Esophagus squamous epithelium (tissue), 5 donors: ENCODE results near the gene SNAP25. TPM values are rescaled to one million over a fixed set of nuclear protein-coding genes. Genes with fewer than 3 reads are reported as not detected.

ENCODE experiments used
- DNase-seq: peaks from one replicate; lab custom pipeline; 2025; lab: John Stamatoyannopoulos, UW
- H3K27ac ChIP-seq, 4 donors: fragments of 200-600 bp; sonication (generic); one replicate each; pipeline ENCODE4 v1.5.1; 2016 to 2019; ENCODE audit warnings: mild to moderate bottlenecking in 1 of 4
- H3K27me3 ChIP-seq, 4 donors: fragments of 200-600 bp; sonication (generic); 1 replicate in 3 of 4; 2 replicates in 1 of 4; pipeline versions ENCODE4 v1.5.1 to v1.6.0; 2017 to 2021; ENCODE audit warnings: antibody characterized with exemption in 1 of 4
- H3K36me3 ChIP-seq, 3 donors: fragments of 200-600 bp; sonication (generic); one replicate each; pipeline ENCODE4 v1.5.1; 2016 to 2019
- H3K4me1 ChIP-seq, 3 donors: fragments of 200-600 bp; sonication (generic); one replicate each; pipeline ENCODE4 v1.5.1; 2017 to 2019
- H3K4me3 ChIP-seq, 4 donors: fragments of 200-600 bp; sonication (generic); 1 replicate in 3 of 4; 2 replicates in 1 of 4; pipeline ENCODE4 v1.5.1; 2016 to 2019; ENCODE audit warnings: mild to moderate bottlenecking in 2 of 4, moderate library complexity in 1 of 4
- H3K9me3 ChIP-seq, 3 donors: fragments of 200-600 bp; sonication (generic); one replicate each; pipeline ENCODE4 v1.5.1; 2016 to 2019
- POLR2A ChIP-seq, 4 donors: fragments of 450-650 bp; IDR thresholded peaks; one replicate each; pipeline ENCODE4 v1.6.1; 2017; ENCODE audit warnings: antibody characterized with exemption in 4 of 4, mild to moderate bottlenecking in 4 of 4, moderate library complexity in 3 of 4
- WGBS, 2 donors: methylation state at CpG; one replicate each; pipeline ENCODE4 v1.1.5; 2018; 5-methylcytosine and 5-hydroxymethylcytosine counted together
- intact Hi-C: fragments of 100-400 bp; cut with DNase I; formaldehyde crosslinking; loops from one replicate; pipeline ENCODE4 v1.15.0; 2022
- total RNA-seq, 4 donors: library from RNA; depleted of rRNA; stranded (reverse); fragments of >200 nt; gene quantifications; one replicate each; pipeline ENCODE4 v1.1.0, GENCODE V29; 2016
- TF ChIP-seq, protein P1 (sequence below), 6 experiments: fragments of 450-650 bp in 4 of 6; fragments of 200-600 bp in 2 of 6; sonication (generic) in 2 of 6; IDR thresholded peaks; one replicate each; pipeline ENCODE4 v1.5.1; 2016 to 2019; ENCODE audit warnings: antibody characterized with exemption in 6 of 6, mild to moderate bottlenecking in 4 of 6, moderate library complexity in 4 of 6
- donor health status: DM: yes; HTN: yes; CAD: no.

SNAP25 gene
- total RNA-seq, 4 donors from 2014 or later, result 0.13 to 0.57 (median 0.15) TPM; not detected in 1

DNA sequence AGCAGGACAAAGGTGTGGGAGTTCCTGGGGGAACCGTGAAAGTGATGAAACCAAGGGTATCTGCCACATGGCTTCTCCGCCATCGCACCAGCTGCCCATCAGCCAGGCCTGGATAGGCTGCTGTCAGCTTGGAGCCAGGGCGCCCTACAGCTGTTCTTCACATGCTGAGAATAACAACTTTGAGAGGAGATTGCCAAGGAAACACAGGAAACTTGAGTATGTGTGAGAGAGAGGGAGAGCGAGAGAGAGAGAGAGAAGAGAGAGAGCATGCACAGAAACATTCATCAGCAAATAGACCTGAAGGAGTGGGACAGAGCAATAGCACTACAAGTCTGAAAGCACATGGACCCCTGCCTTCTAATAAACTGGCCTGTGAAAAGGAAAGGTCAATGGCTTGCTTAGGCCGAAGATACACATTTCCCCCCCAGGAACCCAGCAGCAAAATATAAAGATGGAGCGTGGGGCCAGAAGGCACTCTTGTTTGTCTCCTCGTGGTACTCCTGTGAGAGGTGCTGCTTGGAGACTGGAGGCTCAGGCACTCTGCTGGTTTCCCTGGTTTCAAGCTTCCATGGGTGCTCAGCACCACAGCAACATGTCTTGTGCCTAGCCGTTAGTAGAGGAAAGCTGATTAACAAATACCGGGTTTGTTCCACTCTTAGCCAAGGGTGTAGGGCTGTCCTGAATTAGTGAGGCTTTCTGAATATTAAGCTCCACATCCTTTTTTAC is 53.0 kb downstream of the SNAP25 start:
- 74 to 84% methylated on average over 9 to 10 of the region's 10 CpGs for WGBS, 2 donors
- TF ChIP-seq POLR2A (IDR thresholded peaks at IDR 0.05), result no peak
- TF ChIP-seq, protein P1, sequence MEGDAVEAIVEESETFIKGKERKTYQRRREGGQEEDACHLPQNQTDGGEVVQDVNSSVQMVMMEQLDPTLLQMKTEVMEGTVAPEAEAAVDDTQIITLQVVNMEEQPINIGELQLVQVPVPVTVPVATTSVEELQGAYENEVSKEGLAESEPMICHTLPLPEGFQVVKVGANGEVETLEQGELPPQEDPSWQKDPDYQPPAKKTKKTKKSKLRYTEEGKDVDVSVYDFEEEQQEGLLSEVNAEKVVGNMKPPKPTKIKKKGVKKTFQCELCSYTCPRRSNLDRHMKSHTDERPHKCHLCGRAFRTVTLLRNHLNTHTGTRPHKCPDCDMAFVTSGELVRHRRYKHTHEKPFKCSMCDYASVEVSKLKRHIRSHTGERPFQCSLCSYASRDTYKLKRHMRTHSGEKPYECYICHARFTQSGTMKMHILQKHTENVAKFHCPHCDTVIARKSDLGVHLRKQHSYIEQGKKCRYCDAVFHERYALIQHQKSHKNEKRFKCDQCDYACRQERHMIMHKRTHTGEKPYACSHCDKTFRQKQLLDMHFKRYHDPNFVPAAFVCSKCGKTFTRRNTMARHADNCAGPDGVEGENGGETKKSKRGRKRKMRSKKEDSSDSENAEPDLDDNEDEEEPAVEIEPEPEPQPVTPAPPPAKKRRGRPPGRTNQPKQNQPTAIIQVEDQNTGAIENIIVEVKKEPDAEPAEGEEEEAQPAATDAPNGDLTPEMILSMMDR (IDR thresholded peaks at IDR 0.05), result no peak
- Histone ChIP-seq H3K27ac (no peak overlapping the region), H3K36me3 (no peaks in the 10 kb centered on the region), H3K4me3 (no peak overlapping the region), H3K4me1 (no peaks in the 10 kb centered on the region), H3K9me3 (no peaks in the 10 kb centered on the region), H3K27me3 (peaks cover 0 to 3% (median 0%) of the 10 kb centered on the region in 4 donors)
- no peak for DNase-seq
- intact Hi-C loops, result no loop called here

DNA sequence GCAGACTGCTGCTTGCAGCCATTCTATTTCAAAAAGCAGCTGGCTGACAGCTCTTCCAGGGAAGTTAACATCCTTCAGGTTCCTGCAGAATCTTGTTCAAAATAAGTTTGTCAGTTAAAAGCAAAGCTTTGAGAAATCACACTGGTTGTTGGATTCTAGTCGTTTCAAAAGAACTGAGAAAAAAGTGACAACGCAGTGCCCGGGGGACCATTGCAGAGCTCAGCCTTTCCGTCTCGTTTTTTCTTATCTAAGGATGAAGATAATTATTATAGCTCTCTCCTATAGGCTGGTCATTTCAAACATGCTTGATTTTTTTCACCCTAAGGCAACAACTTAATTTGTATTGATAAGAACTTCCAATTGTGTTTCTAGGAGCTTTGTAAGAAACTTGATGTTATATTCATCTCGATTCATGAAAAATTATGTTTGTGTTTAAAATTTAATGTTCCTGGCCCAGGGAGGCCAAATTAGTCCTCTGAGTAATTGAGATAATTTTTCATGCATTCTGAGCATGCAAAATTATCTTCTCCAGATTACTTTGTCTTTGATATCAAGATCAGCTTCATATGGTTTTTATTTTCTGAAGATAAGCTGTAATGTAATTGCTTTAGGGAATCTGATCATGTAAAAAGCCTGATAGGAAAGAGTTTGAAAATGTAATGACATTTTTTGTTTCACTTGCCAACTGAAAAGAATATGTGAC is 58.4 kb downstream of the SNAP25 start:
- Histone ChIP-seq H3K4me3 (no peak overlapping the region), H3K27ac (no peak overlapping the region), H3K36me3 (no peaks in the 10 kb centered on the region), H3K9me3 (no peaks in the 10 kb centered on the region), H3K27me3 (peaks cover 0 to 5% (median 0%) of the 10 kb centered on the region in 4 donors), H3K4me1 (no peaks in the 10 kb centered on the region)
- intact Hi-C loops, result no loop called here
- no peak for TF ChIP-seq POLR2A (IDR thresholded peaks at IDR 0.05)
- TF ChIP-seq, protein P1 (IDR thresholded peaks at IDR 0.05), result no peak
- no peak for DNase-seq
- 65% methylated on average over 6 of the region's 6 CpGs for WGBS, 2 donors

DNA sequence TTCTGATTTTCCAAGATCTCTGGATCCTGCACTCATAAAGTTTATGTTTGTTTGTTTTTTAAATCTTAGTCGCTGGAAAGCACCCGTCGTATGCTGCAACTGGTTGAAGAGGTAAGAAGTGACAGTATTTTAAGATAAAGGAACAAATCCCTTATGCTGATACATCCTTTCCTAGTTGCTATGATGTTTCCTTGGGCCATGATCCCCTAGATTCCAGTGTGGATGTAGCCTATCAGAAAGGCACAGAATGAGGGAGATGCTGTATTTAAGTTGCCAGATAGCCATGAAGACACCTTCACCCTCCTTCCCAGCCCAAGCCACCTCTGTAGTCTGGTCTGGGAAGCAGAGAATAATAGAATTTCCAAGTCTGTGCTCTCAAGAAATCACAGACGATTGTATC is 59.0 kb downstream of the SNAP25 start:
- intact Hi-C loops, result no loop called here
- Histone ChIP-seq H3K27ac (no peak overlapping the region), H3K4me1 (no peaks in the 10 kb centered on the region), H3K36me3 (no peaks in the 10 kb centered on the region), H3K4me3 (no peak overlapping the region), H3K27me3 (peaks cover 0 to 5% (median 0%) of the 10 kb centered on the region in 4 donors), H3K9me3 (no peaks in the 10 kb centered on the region)
- TF ChIP-seq, protein P1 (IDR thresholded peaks at IDR 0.05), result no peak
- no peak for TF ChIP-seq POLR2A (IDR thresholded peaks at IDR 0.05)
- no peak for DNase-seq
- WGBS, 2 donors, result 59 to 64% methylated on average over 4 of the region's 4 CpGs

DNA sequence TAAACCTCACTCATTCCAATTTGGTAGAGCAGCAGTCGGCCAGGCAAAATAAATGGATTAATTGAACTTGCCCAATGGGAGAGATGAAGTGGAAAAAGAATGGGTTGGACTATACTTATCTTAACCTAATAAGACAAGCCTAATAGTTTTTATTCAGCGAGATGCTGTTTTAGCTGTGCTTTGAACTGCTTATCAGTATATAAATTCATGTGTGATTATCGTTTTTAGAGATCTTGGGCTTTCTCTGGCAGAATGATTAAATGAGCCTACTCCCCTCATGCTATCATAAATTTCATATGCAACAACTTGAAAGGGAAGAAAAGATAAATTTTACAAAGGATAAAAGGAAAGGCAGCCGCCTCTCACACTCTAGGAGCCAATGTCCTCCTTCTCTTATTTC is 59.8 kb downstream of the SNAP25 start:
- Histone ChIP-seq H3K36me3 (no peaks in the 10 kb centered on the region), H3K4me3 (no peak overlapping the region), H3K27me3 (peaks cover 0 to 5% (median 0%) of the 10 kb centered on the region in 4 donors), H3K9me3 (no peaks in the 10 kb centered on the region), H3K4me1 (no peaks in the 10 kb centered on the region), H3K27ac (no peak overlapping the region)
- WGBS, 2 donors, result 48 to 53% methylated on average over 4 of the region's 4 CpGs
- intact Hi-C loops, result no loop called here
- DNase-seq, result no peak
- TF ChIP-seq, protein P1 (IDR thresholded peaks at IDR 0.05), result no peak
- no peak for TF ChIP-seq POLR2A (IDR thresholded peaks at IDR 0.05)
